Measurements from ENCODE around the gene PRPS1.

DNA sequence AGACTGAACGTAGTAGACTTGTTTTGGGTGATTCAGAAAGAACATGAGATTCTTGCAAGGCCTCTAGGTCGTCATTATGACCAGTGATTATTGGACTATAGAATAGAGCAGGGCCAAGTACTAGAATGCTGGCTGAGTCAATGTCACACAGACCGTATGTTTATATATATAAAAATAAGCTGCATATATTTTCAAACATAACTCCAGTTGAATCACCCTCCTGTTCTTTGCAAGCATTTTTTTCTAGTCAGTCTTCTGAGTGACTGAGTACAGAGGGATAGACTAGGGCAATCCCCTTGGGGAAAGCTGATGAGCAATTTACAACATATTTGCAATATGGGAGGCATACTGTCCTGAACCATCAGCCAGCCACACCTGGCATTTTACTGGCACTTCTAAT is 48.4 kb upstream of the PRPS1 start:
- no peak for TF ChIP-seq POLR2A (IDR thresholded peaks at IDR 0.05; ENCODE audit: low read length)
- TF ChIP-seq GATA1 (IDR thresholded peaks at IDR 0.05; ENCODE audit: low read depth, low read length), result no peak

All from erythroblast (primary cell).